C4-2B (cell line): ENCODE results near the gene FBF1.

Source experiments
- ZFX ChIP-seq: fragments of 450-650 bp; IDR thresholded peaks from 2 replicates; pipeline ENCODE4 v1.6.1; 2017
- TF ChIP-seq, protein P1 (sequence below): fragments of 450-650 bp; conservative IDR thresholded peaks from 2 replicates; pipeline ENCODE4 v1.5.1; 2017; ENCODE audit warnings: mild to moderate bottlenecking

DNA sequence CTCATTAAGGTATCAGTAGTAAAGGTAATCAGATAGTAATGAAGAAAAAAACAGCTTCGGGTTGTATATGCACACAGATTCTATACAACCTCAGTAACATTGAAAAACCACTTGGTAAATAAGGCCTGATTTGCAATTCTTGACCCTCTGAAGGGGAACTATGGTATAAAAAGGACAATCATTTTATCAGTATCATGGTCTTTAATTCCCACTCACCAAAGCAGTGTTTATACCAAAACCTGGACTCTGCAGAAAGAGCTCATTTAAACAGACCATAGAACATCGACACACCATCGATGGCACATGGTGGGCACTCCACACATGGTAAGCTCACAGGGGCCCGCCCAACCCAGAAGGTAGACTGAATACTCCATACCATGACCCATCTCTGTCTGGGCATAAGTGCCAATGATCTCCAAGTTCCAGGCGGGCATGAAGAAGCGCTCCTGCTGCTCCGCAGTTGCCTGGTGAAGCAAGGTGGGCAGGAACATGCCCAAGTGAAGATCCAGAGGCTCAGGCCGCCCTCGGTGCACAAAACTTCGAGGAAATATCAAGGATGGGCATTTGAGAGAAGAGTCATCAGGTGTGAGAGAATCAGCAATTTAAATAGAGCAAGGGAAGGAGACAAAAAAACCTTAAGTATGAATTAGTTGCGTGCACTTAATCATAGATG, 19.1 kb upstream of the FBF1 start:
- TF ChIP-seq, protein P1, sequence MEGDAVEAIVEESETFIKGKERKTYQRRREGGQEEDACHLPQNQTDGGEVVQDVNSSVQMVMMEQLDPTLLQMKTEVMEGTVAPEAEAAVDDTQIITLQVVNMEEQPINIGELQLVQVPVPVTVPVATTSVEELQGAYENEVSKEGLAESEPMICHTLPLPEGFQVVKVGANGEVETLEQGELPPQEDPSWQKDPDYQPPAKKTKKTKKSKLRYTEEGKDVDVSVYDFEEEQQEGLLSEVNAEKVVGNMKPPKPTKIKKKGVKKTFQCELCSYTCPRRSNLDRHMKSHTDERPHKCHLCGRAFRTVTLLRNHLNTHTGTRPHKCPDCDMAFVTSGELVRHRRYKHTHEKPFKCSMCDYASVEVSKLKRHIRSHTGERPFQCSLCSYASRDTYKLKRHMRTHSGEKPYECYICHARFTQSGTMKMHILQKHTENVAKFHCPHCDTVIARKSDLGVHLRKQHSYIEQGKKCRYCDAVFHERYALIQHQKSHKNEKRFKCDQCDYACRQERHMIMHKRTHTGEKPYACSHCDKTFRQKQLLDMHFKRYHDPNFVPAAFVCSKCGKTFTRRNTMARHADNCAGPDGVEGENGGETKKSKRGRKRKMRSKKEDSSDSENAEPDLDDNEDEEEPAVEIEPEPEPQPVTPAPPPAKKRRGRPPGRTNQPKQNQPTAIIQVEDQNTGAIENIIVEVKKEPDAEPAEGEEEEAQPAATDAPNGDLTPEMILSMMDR: no peak
- TF ChIP-seq ZFX: no peak
